Suprapubic skin (tissue), 3 donors: ENCODE measurements around the gene CDK5.

Experiments used
- CTCF ChIP-seq, 2 donors: fragments of 200-600 bp in 1 of 2; fragments of 450-650 bp in 1 of 2; sonication (generic) in 1 of 2; IDR thresholded peaks; one replicate each; pipeline ENCODE4 v1.5.1; 2016 to 2019; ENCODE audit warnings: antibody characterized with exemption in 2 of 2, mild to moderate bottlenecking in 1 of 2, moderate library complexity in 1 of 2
- POLR2AphosphoS5 ChIP-seq, 3 donors: sonication (generic); formaldehyde crosslinking; IDR thresholded peaks; one replicate each; pipeline ENCODE4 v1.6.1; 2017; ENCODE audit warnings: antibody characterized with exemption in 3 of 3

DNA sequence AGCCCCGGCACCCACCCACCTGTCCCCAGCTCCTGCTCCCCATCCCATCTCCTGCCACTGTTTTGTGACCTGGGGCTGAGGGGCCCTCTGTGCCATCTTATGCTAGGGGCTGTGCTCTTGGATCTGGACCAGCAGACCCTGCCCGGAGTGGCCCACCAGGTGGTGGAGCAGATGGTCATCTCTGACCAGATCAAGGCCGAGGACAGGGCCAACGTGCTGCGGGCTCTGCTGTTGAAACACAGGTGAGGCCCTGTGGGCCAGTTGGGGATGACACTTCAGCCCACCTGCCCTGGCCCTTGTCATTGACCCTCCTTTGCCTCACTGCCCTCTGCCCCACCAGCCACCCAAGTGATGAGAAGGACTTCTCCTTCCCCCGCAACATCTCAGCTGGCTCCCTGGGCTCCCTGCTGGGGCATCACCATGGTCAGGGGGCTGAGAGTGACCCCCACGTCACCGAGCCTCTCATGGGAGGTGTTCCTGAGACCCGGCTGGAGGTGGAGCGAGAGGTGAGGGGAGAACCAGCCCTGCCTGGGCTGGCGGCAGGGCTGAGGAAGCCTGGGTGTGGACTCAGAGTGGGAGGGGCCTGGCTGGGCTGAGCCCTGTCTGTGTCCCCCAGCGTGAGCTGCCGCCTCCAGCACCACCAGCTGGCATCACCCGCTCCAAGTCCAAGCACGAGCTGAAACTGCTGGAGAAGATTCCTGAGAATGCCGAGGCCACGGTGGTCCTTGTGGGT lies 12.3 kb upstream of the CDK5 start:
- no peak for TF ChIP-seq POLR2AphosphoS5 (IDR thresholded peaks at IDR 0.05)
- TF ChIP-seq CTCF (IDR thresholded peaks at IDR 0.05), result no peak
